Spinal cord (tissue), 10 donors: ENCODE measurements around the gene TANGO2. TPM values are rescaled to one million over a fixed set of nuclear protein-coding genes. Genes with fewer than 3 reads are reported as not detected.
A peak's percentile ranks its signal among the peaks of the same experiment; 100 is the strongest.

Experiments
- DNase-seq, 6 donors: peaks; one replicate each; pipeline versions ENCODE4 v3.0.0 to v3.0.0-alpha.2; 2013 to 2015; ENCODE audit warnings: low spot score in 6 of 6, low read depth in 4 of 6
- H3K27ac ChIP-seq: one replicate; pipeline ENCODE4 v1.5.1; 2013; ENCODE audit warnings: low read depth, low read length, control low read depth
- H3K27me3 ChIP-seq: one replicate; pipeline ENCODE4 v1.6.1; 2013; ENCODE audit warnings: low read length; ENCODE audit not compliant: control insufficient read depth, insufficient read depth
- H3K36me3 ChIP-seq: one replicate; pipeline ENCODE4 v1.6.1; 2013; ENCODE audit warnings: low read length; ENCODE audit not compliant: control insufficient read depth, insufficient read depth
- H3K4me1 ChIP-seq: one replicate; pipeline ENCODE4 v1.6.1; 2013; ENCODE audit warnings: low read length; ENCODE audit not compliant: control insufficient read depth, insufficient read depth
- H3K4me3 ChIP-seq: one replicate; pipeline ENCODE4 v1.5.1; 2013; ENCODE audit warnings: low read depth, low read length, control low read depth
- H3K9me3 ChIP-seq: one replicate; pipeline ENCODE4 v1.6.1; 2013; ENCODE audit warnings: low read length; ENCODE audit not compliant: control insufficient read depth, insufficient read depth
- WGBS: methylation state at CpG from one replicate; pipeline ENCODE4 v1.1.5; 2013; ENCODE audit warnings: missing lambda C conversion rate; ENCODE audit not compliant: insufficient coverage; 5-methylcytosine and 5-hydroxymethylcytosine counted together
- polyA plus RNA-seq, 2 donors: library from polyadenylated mRNA; unstranded; fragments of 120-200 nt; gene quantifications; one replicate each; pipeline ENCODE4 v1.2.1, GENCODE V29; 2013; ENCODE audit not compliant: insufficient read length in 2 of 2
- total RNA-seq, 2 donors: library from RNA; depleted of rRNA in 1 of 2; stranded (reverse); fragments of 120-200 nt in 1 of 2; fragments of >200 nt in 1 of 2; gene quantifications; one replicate each; pipeline versions ENCODE4 v1.2.3 to v1.2.4, GENCODE V29; 2013 to 2014
- donor health status: healthy.

Gene TANGO2
- total and polyA plus RNA-seq, 4 donors: 17.9 to 32.6 (median 23.3) TPM

GRCh38 chr22:20002636-20003035 lies 18.3 kb upstream of the TANGO2 start:
- Histone ChIP-seq H3K9me3 (peaks cover 6% of the 10 kb centered on the region), H3K36me3 (peaks cover 11% of the 10 kb centered on the region), H3K27me3 (no peaks in the 10 kb centered on the region), H3K4me1 (peaks cover 50% of the 10 kb centered on the region), H3K4me3 (no peak overlapping the region), H3K27ac (peak overlapping the region; percentile 84)
- WGBS: 40% methylated on average over 2 of the region's 2 CpGs
- peak in 1 of 6 donors; percentile 63 for DNase-seq

- peaks cover 8% of the 10 kb centered on the region for H3K36me3 ChIP-seq
- no peak overlapping the region for H3K4me3 ChIP-seq
- no peak overlapping the region for H3K27ac ChIP-seq
- DNase-seq: no peak
- H3K4me1 ChIP-seq: peaks cover 47% of the 10 kb centered on the region
- no peaks in the 10 kb centered on the region for H3K27me3 ChIP-seq
- no CpG with 5 or more reads among the region's 1 CpG for WGBS
- H3K9me3 ChIP-seq: peaks cover 6% of the 10 kb centered on the region
These were observed 17.6 kb upstream of the TANGO2 start for GRCh38 chr22:20003304-20003703.

- DNase-seq: no peak
- Histone ChIP-seq H3K9me3 (peaks cover 6% of the 10 kb centered on the region), H3K4me3 (no peak overlapping the region), H3K27ac (no peak overlapping the region), H3K27me3 (no peaks in the 10 kb centered on the region), H3K4me1 (peaks cover 43% of the 10 kb centered on the region), H3K36me3 (peaks cover 19% of the 10 kb centered on the region)
- 100% methylated on average over 1 of the region's 3 CpGs for WGBS
These were observed 16.4 kb upstream of the TANGO2 start for GRCh38 chr22:20004464-20004863.

GRCh38 chr22:20008221-20008995 lies 12.5 kb upstream of the TANGO2 start:
- WGBS: 77% methylated on average over 7 of the region's 11 CpGs
- Histone ChIP-seq H3K27ac (no peak overlapping the region), H3K9me3 (peaks cover 6% of the 10 kb centered on the region), H3K4me3 (no peak overlapping the region), H3K36me3 (peaks cover 44% of the 10 kb centered on the region), H3K4me1 (peaks cover 47% of the 10 kb centered on the region), H3K27me3 (no peaks in the 10 kb centered on the region)
- DNase-seq: no peak

GRCh38 chr22:20009018-20009491 lies 11.9 kb upstream of the TANGO2 start:
- H3K27ac ChIP-seq: no peak overlapping the region
- no peak overlapping the region for H3K4me3 ChIP-seq
- no peaks in the 10 kb centered on the region for H3K27me3 ChIP-seq
- H3K36me3 ChIP-seq: peaks cover 45% of the 10 kb centered on the region
- H3K4me1 ChIP-seq: peaks cover 51% of the 10 kb centered on the region
- DNase-seq: no peak
- 89% methylated on average over 9 of the region's 9 CpGs for WGBS
- H3K9me3 ChIP-seq: peaks cover 6% of the 10 kb centered on the region

- no peak overlapping the region for H3K27ac ChIP-seq
- no peak for DNase-seq
- 89% methylated on average over 8 of the region's 8 CpGs for WGBS
- no peaks in the 10 kb centered on the region for H3K27me3 ChIP-seq
- no peak overlapping the region for H3K4me3 ChIP-seq
- peaks cover 56% of the 10 kb centered on the region for H3K4me1 ChIP-seq
- H3K9me3 ChIP-seq: peaks cover under 1% of the 10 kb centered on the region
- H3K36me3 ChIP-seq: peaks cover 49% of the 10 kb centered on the region
These were observed 11.2 kb upstream of the TANGO2 start for GRCh38 chr22:20009582-20010306.

- H3K9me3 ChIP-seq: no peaks in the 10 kb centered on the region
- H3K27me3 ChIP-seq: no peaks in the 10 kb centered on the region
- H3K36me3 ChIP-seq: peaks cover 57% of the 10 kb centered on the region
- 93% methylated on average over 14 of the region's 14 CpGs for WGBS
- no peak overlapping the region for H3K27ac ChIP-seq
- peaks cover 64% of the 10 kb centered on the region for H3K4me1 ChIP-seq
- no peak for DNase-seq
- H3K4me3 ChIP-seq: no peak overlapping the region
These were observed 10.4 kb upstream of the TANGO2 start for GRCh38 chr22:20010307-20011122.

- Histone ChIP-seq H3K4me3 (no peak overlapping the region), H3K36me3 (peaks cover 57% of the 10 kb centered on the region), H3K27me3 (no peaks in the 10 kb centered on the region), H3K4me1 (peaks cover 67% of the 10 kb centered on the region), H3K27ac (no peak overlapping the region), H3K9me3 (no peaks in the 10 kb centered on the region)
- DNase-seq: peak in 1 of 6 donors; percentile 12
- 89% methylated on average over 17 of the region's 20 CpGs for WGBS
These were observed 9.6 kb upstream of the TANGO2 start for GRCh38 chr22:20011123-20011992.
